IMR-90 (cell line): ENCODE results near the gene KIF25. TPM values are rescaled to one million over a fixed set of nuclear protein-coding genes. Genes with fewer than 3 reads are reported as not detected.

Experiments used
- ATAC-seq: fragments of 200-7000 bp; cut with Tn5 transposase; 2 replicates; pipeline ENCODE4 v1.9.1; 2020; ENCODE audit warnings: low read depth, mild to moderate bottlenecking, moderate library complexity
- BruUV-seq: library from RNA; stranded (reverse); fragments of 400-500 nt; replicated peaks from 2 replicates; lab custom pipeline; 2021; lab: Mats Ljungman, UMichigan
- CTCF ChIA-PET: fragments of 300-600 bp; formaldehyde crosslinking; extraction: SDS; loops from one replicate; lab custom pipeline; 2021; ENCODE audit warnings: antibody characterized with exemption; lab: Yijun Ruan, JAX
- POLR2A ChIA-PET: fragments of 300-600 bp; sonication (Branson Sonifier 250); formaldehyde crosslinking; loops from one replicate; lab custom pipeline; 2022; ENCODE audit warnings: antibody characterized with exemption; ENCODE audit not compliant: unreplicated experiment; lab: Charles Lee
- DNase-seq: peaks from one replicate; pipeline ENCODE4 v3.0.0; 2013
- H2AFZ ChIP-seq: replicated peaks from 2 replicates; pipeline ENCODE3; 2013; ENCODE audit warnings: low read length, mild to moderate bottlenecking; ENCODE audit not compliant: poor library complexity
- H2AK5ac ChIP-seq: 2 replicates; pipeline ENCODE4 v1.6.1; 2013; ENCODE audit warnings: low read depth, low read length, inconsistent platforms
- H2AK9ac ChIP-seq: replicated peaks from 2 replicates; pipeline ENCODE3; 2013; ENCODE audit warnings: mild to moderate bottlenecking, low read depth, low read length, moderate library complexity; ENCODE audit not compliant: poor library complexity
- H2BK120ac ChIP-seq: 2 replicates; pipeline ENCODE4 v1.6.1; 2013; ENCODE audit warnings: low read depth, low read length, inconsistent platforms
- H2BK15ac ChIP-seq: 3 replicates; pipeline ENCODE4 v1.6.1; 2013; ENCODE audit warnings: low read depth, low read length, inconsistent platforms
- H2BK20ac ChIP-seq: 2 replicates; pipeline ENCODE4 v1.6.1; 2013; ENCODE audit warnings: low read depth, mild to moderate bottlenecking, inconsistent platforms, low read length, moderate library complexity
- H2BK5ac ChIP-seq: 2 replicates; pipeline ENCODE4 v1.6.1; 2013; ENCODE audit warnings: mild to moderate bottlenecking, low read depth, low read length, inconsistent platforms; ENCODE audit not compliant: poor library complexity, severe bottlenecking
- H3K14ac ChIP-seq: replicated peaks from 2 replicates; pipeline ENCODE4 v1.6.1; 2013; ENCODE audit warnings: low read depth, low read length, inconsistent platforms
- H3K18ac ChIP-seq: 2 replicates; pipeline ENCODE4 v1.6.1; 2013; ENCODE audit warnings: low read depth, low read length, control low read depth
- H3K23ac ChIP-seq: 2 replicates; pipeline ENCODE4 v1.6.1; 2013; ENCODE audit warnings: low read depth, low read length, inconsistent platforms
- H3K27ac ChIP-seq: 2 replicates; pipeline ENCODE4 v1.5.1; 2013; ENCODE audit warnings: mild to moderate bottlenecking, control low read depth, low read length; ENCODE audit not compliant: insufficient read depth
- H3K27me3 ChIP-seq: 2 replicates; pipeline ENCODE4 v1.6.1; 2013; ENCODE audit warnings: low read length; ENCODE audit not compliant: control insufficient read depth, insufficient read depth
- H3K36me3 ChIP-seq: 2 replicates; pipeline ENCODE4 v1.6.1; 2013; ENCODE audit warnings: low read length, mixed read lengths; ENCODE audit not compliant: control insufficient read depth, insufficient read depth
- H3K4ac ChIP-seq: 2 replicates; pipeline ENCODE4 v1.6.1; 2013; ENCODE audit warnings: low read depth, low read length, inconsistent platforms
- H3K4me1 ChIP-seq: 2 replicates; pipeline ENCODE4 v1.6.1; 2013; ENCODE audit warnings: low read length, mixed read lengths; ENCODE audit not compliant: control insufficient read depth, insufficient read depth
- H3K4me2 ChIP-seq: 2 replicates; pipeline ENCODE4 v1.6.1; 2013; ENCODE audit warnings: low read depth, mild to moderate bottlenecking, control low read depth, low read length, moderate library complexity
- H3K4me3 ChIP-seq: 2 replicates; pipeline ENCODE4 v1.5.1; 2013; ENCODE audit warnings: low read depth, mild to moderate bottlenecking, control low read depth, low read length, moderate library complexity; ENCODE audit not compliant: insufficient read depth
- H3K56ac ChIP-seq: 2 replicates; pipeline ENCODE4 v1.6.1; 2013; ENCODE audit warnings: low read length, inconsistent platforms; ENCODE audit not compliant: insufficient read depth; ENCODE audit errors: extremely low read depth
- H3K79me1 ChIP-seq, 2 experiments: 2 replicates each; pipeline ENCODE4 v1.6.1; 2013; ENCODE audit warnings: low read length in 2 of 2, inconsistent platforms in 1 of 2, low read depth in 1 of 2
- H3K9ac ChIP-seq: 2 replicates; pipeline ENCODE4 v1.6.1; 2013; ENCODE audit warnings: low read depth, low read length, control low read depth
- H3K9me1 ChIP-seq: 2 replicates; pipeline ENCODE4 v1.6.1; 2013; ENCODE audit warnings: low read length, inconsistent platforms; ENCODE audit not compliant: insufficient read depth
- H3K9me3 ChIP-seq: 2 replicates; pipeline ENCODE4 v1.6.1; 2013; ENCODE audit warnings: low read length; ENCODE audit not compliant: control insufficient read depth, insufficient read depth
- H4K20me1 ChIP-seq: 2 replicates; pipeline ENCODE4 v1.6.1; 2013; ENCODE audit warnings: low read length, inconsistent platforms; ENCODE audit not compliant: insufficient read depth
- H4K5ac ChIP-seq: 2 replicates; pipeline ENCODE4 v1.6.1; 2013; ENCODE audit warnings: mild to moderate bottlenecking, low read depth, low read length, control low read depth
- H4K8ac ChIP-seq, 2 experiments: 2 replicates each; pipeline ENCODE4 v1.6.1; 2013; ENCODE audit warnings: low read depth in 2 of 2, low read length in 2 of 2, control low read depth in 1 of 2, inconsistent platforms in 1 of 2
- H4K91ac ChIP-seq: 2 replicates; pipeline ENCODE4 v1.6.1; 2013; ENCODE audit warnings: low read depth, low read length, inconsistent platforms; ENCODE audit not compliant: insufficient read depth
- BHLHE40 ChIP-seq: fragments of 150-350 bp; IDR thresholded peaks from 2 replicates; pipeline ENCODE4 v1.6.1; 2016; ENCODE audit warnings: mild to moderate bottlenecking, low read depth, low read length
- ELK1 ChIP-seq: fragments of 150-350 bp; IDR thresholded peaks from 2 replicates; pipeline ENCODE4 v1.6.1; 2016; ENCODE audit warnings: low read depth, mild to moderate bottlenecking, low read length, moderate library complexity, borderline replicate concordance
- MAFK ChIP-seq: IDR thresholded peaks from 2 replicates; pipeline ENCODE4 v1.6.1; 2012; ENCODE audit warnings: low read depth, low read length, improper control_type of control experiment
- MXI1 ChIP-seq: IDR thresholded peaks from 2 replicates; pipeline ENCODE4 v1.6.1; 2012; ENCODE audit warnings: low read depth, mild to moderate bottlenecking, low read length, moderate library complexity, borderline replicate concordance
- NFE2L2 ChIP-seq: fragments of 150-350 bp; IDR thresholded peaks from 2 replicates; pipeline ENCODE4 v1.6.1; 2016; ENCODE audit warnings: low read depth, mild to moderate bottlenecking, low read length
- POLR2A ChIP-seq: IDR thresholded peaks from 2 replicates; pipeline ENCODE4 v1.6.1; 2012; ENCODE audit warnings: mild to moderate bottlenecking, low read depth, low read length
- RAD21 ChIP-seq: IDR thresholded peaks from 2 replicates; pipeline ENCODE4 v1.6.1; 2012; ENCODE audit warnings: low read length, improper control_type of control experiment
- RFX5 ChIP-seq: IDR thresholded peaks from 2 replicates; pipeline ENCODE4 v1.8.0; 2012; ENCODE audit warnings: low read depth, mild to moderate bottlenecking, low read length, moderate library complexity
- SMC3 ChIP-seq: fragments of 150-350 bp; IDR thresholded peaks from 2 replicates; pipeline ENCODE4 v1.6.1; 2016; ENCODE audit warnings: low read depth, mild to moderate bottlenecking, antibody characterized with exemption, low read length, moderate library complexity
- USF2 ChIP-seq: fragments of 150-350 bp; IDR thresholded peaks from 2 replicates; pipeline ENCODE4 v1.6.1; 2017; ENCODE audit warnings: mild to moderate bottlenecking, antibody characterized with exemption, low read length, low read depth
- WGBS, 2 experiments: methylation state at CpG; one replicate each; pipeline versions ENCODE4 v1.1.5 to v1.1.7; 2013; ENCODE audit warnings: missing lambda C conversion rate in 2 of 2; ENCODE audit not compliant: insufficient read length in 1 of 2; ENCODE audit errors: extremely low coverage in 2 of 2; 5-methylcytosine and 5-hydroxymethylcytosine counted together
- dilution Hi-C: fragments of 300-500 bp; cut with HindIII; formaldehyde crosslinking; loops from one replicate; pipeline ENCODE4 v1.14.3; 2018; ENCODE audit warnings: low sequenced_read_pairs; ENCODE audit not compliant: unreplicated experiment
- in situ Hi-C: fragments of 300-500 bp; cut with MboI; formaldehyde crosslinking; loops from 3 replicates; pipeline ENCODE4 v1.14.3; 2019; ENCODE audit warnings: low sequenced_read_pairs, inconsistent platforms, mixed read lengths
- intact Hi-C: fragments of 100-400 bp; cut with micrococcal nuclease; formaldehyde crosslinking; loops from 2 replicates; pipeline ENCODE4 v1.10.0; 2022
- polyA plus RNA-seq, 3 experiments: library from polyadenylated mRNA; depleted of rRNA; stranded (reverse); fragments of >200 nt; gene quantifications; 2 replicates each; pipeline ENCODE4 v1.2.3, GENCODE V29; 2012; ENCODE audit warnings: low replicate concordance in 1 of 3
- total RNA-seq: library from RNA; depleted of rRNA; stranded (reverse); fragments of >200 nt; gene quantifications from 2 replicates; pipeline ENCODE4 v1.2.3, GENCODE V29; 2012

KIF25 gene
- total and polyA plus RNA-seq, 2 of the 4 experiments (the other 2 are of a cell fraction), result not detected

- TF ChIP-seq SMC3 (no peak), MXI1 (no peak), RAD21 (no peak), BHLHE40 (no peak), USF2 (no peak), MAFK (no peak), RFX5 (no peak), ELK1 (no peak), NFE2L2 (no peak), POLR2A (no peak)
- CTCF ChIA-PET, result no interaction called here
- no peaks in the 10 kb centered on the region for H3K4me1 ChIP-seq
- dilution Hi-C loops (no loop called here), intact Hi-C loops (no loop called here), in situ Hi-C loops (no loop called here)
- H3K4ac ChIP-seq, result no peak overlapping the region
- H3K18ac ChIP-seq, result no peak overlapping the region
- ATAC-seq, result no peak
- H2BK15ac ChIP-seq, result no peak overlapping the region
- H2AFZ ChIP-seq, result no peak overlapping the region
- H2BK5ac ChIP-seq, result no peak overlapping the region
- no peak overlapping the region for H4K5ac ChIP-seq
- no peak overlapping the region for H3K56ac ChIP-seq
- no peak for DNase-seq
- H3K14ac ChIP-seq, result no peak overlapping the region
- no peak overlapping the region for H2BK120ac ChIP-seq
- H4K91ac ChIP-seq, result no peak overlapping the region
- H2AK9ac ChIP-seq, result no peak overlapping the region
- H2BK20ac ChIP-seq, result no peak overlapping the region
- no peak overlapping the region for H3K4me2 ChIP-seq
- no peaks in the 10 kb centered on the region for H4K20me1 ChIP-seq
- no peak overlapping the region for H3K4me3 ChIP-seq
- no peaks in the 10 kb centered on the region for H3K9me1 ChIP-seq
- no peak overlapping the region for H3K27ac ChIP-seq
- H3K9ac ChIP-seq, result no peak overlapping the region
- WGBS, 2 experiments, result 41% methylated on average over 3 of the region's 4 CpGs; no CpG with 5 or more reads in 1 of the 2 experiments
- BruUV-seq, result no TSS peak
- no peak overlapping the region for H3K23ac ChIP-seq
- no peaks in the 10 kb centered on the region for H3K36me3 ChIP-seq
- POLR2A ChIA-PET, result no interaction called here
- no peak overlapping the region for H2AK5ac ChIP-seq
- peaks cover 12% of the 10 kb centered on the region for H3K27me3 ChIP-seq
- peaks cover 25% of the 10 kb centered on the region for H3K9me3 ChIP-seq
- no peaks in the 10 kb centered on the region for H3K79me1 ChIP-seq
- no peak overlapping the region for H4K8ac ChIP-seq
Measured at GRCh38 chr6:168015009-168015408, 17.5 kb downstream of the KIF25 start.
